Measurements from ENCODE around the gene CBFA2T3. TPM values are rescaled to one million over a fixed set of nuclear protein-coding genes. Genes with fewer than 3 reads are reported as not detected.

CBFA2T3 gene
- total and polyA plus RNA-seq, 2 of the 13 experiments (the other 11 are each of a cell fraction or from before 2014, with no cell fraction given): 0.05 TPM; not detected in 1

DNA sequence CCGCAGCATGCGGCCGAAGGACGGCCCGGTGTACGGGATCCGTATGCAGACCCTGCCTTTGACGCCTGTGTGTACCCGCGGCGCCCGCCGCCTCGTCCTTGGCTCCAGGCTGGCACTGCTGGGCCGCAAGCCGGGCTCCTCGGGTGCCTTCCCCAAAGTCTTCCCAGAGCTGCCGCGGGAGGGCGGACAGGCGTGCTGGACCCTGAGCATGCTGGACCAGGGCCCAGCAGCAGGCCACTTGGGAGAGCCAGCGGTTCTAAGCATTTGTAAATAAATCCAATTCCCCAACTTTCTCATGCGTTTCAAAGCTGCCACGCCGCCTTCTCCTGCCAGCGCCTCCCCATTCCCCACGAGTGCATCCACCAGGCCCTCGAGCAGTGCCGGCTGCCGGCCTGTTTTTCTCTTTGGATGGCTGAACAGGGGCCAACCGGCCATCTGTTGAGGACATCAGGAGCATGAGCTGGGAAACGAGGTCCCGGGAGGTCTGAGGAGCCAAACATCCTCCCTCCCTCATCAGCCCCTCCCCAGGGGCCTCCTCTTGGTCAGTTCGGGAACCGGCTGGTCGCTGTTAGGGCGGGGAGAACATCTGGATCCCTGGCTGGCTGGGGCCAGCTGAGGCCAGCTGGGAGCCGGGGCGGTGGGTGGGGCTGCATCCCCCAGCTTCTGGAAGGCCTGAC lies 90.0 kb downstream of the CBFA2T3 start:
- no peak overlapping the region for H3K27ac ChIP-seq (ENCODE audit: extremely low read length, insufficient read depth, low read length)
- no peak for TF ChIP-seq ZNF737 (CRISPR knock-in tag; IDR thresholded peaks at IDR 0.05; ENCODE audit: borderline replicate concordance)
- TF ChIP-seq RFX3 (CRISPR knock-in tag; IDR thresholded peaks at IDR 0.05): no peak
- TF ChIP-seq KDM2A (CRISPR knock-in tag; IDR thresholded peaks at IDR 0.05; ENCODE audit: borderline replicate concordance, low read depth): no peak
- 0 out of 2 replicates have a peak, but pooled peaks have one; percentile 16 for TF ChIP-seq HNRNPL (IDR thresholded peaks at IDR 0.05; ENCODE audit: low read depth, low read length)
- in situ Hi-C loops (cut with HindIII; ENCODE audit: extremely low pct_ligation_motif_present, low pct_unique_long_range_greater_than_20kb) (no loop called here), intact Hi-C loops (cut with micrococcal nuclease; ENCODE audit: unreplicated experiment) (no loop called here)
- H3K4me3 ChIP-seq (replicated peaks in 1 of 3; ENCODE audit: insufficient read depth in 1 of 3, low read depth in 2 of 3, low read length in 3 of 3): no peak overlapping the region
- peaks cover 38 to 94% of the 10 kb centered on the region in 2 experiments for H3K27me3 ChIP-seq (ENCODE audit: control insufficient read depth in 1 of 2, insufficient read depth in 2 of 2, low read length in 2 of 2)
- no peaks in the 10 kb centered on the region for H3K79me2 ChIP-seq (ENCODE audit: insufficient read depth, low read length)
- H3K4me2 ChIP-seq (ENCODE audit: low read depth, low read length): no peak overlapping the region
- 56% methylated on average over 26 of the region's 39 CpGs for WGBS (ENCODE audit: low lambda C conversion rate)
- no peak for FAIRE-seq
- H3K9ac ChIP-seq (ENCODE audit: insufficient read depth, low read depth, low read length): no peak overlapping the region
- no peaks in the 10 kb centered on the region for H3K9me3 ChIP-seq (ENCODE audit: low read length)
- H3K36me3 ChIP-seq (replicated peaks in 1 of 2; ENCODE audit: control insufficient read depth in 1 of 2, insufficient read depth in 2 of 2, low read length in 2 of 2): no peaks in the 10 kb centered on the region
- no peaks in the 10 kb centered on the region for H3K4me1 ChIP-seq (ENCODE audit: insufficient read depth, low read length)
- H4K20me1 ChIP-seq (ENCODE audit: insufficient read depth, low read length): peaks cover 14% of the 10 kb centered on the region; the same call in 1 of the 2 replicates
- peak; percentile 10; the same call in 1 of the 3 replicates for ATAC-seq
- DNase-seq (ENCODE audit: low spot score): no peak
- POLR2A ChIA-PET: no interaction called here
- CTCF ChIA-PET (ENCODE audit: low intra/inter-chr PET ratio, low total read pairs): no interaction called here
- H2AFZ ChIP-seq (ENCODE audit: low read length): no peak overlapping the region
- no TSS peak for BruUV-seq (replicated peaks)

DNA sequence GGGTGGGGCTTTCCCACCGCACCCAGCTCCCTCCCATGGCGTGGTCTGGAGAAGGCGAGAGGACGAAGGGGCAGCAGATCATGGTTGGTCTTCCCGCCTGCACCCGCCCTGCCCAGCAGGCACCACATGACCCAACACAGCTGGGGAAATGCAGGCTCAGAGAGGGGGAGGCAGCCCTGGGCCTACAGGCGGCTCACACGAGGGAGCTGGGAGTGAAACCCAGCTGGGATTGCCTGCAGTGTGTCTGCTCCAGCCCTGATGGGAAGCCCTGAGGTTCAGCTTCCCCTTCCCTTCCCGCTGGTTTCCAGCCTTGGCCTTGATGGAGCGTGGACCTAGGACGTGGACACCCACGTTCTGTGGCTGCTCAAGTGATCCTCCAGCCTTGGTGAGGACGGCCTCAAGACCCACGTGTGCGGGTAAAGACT lies 90.6 kb downstream of the CBFA2T3 start:
- no peaks in the 10 kb centered on the region for H3K36me3 ChIP-seq (replicated peaks in 1 of 2; ENCODE audit: control insufficient read depth in 1 of 2, insufficient read depth in 2 of 2, low read length in 2 of 2)
- POLR2A ChIA-PET: no interaction called here
- no peak for FAIRE-seq

More for the DNA sequence above, 90.6 kb downstream of the CBFA2T3 start:
- ATAC-seq (no peak), DNase-seq (ENCODE audit: low spot score) (no peak)
- Histone ChIP-seq H4K20me1 (ENCODE audit: insufficient read depth, low read length) (peaks cover 14% of the 10 kb centered on the region; the same call in 1 of the 2 replicates), H3K9me3 (ENCODE audit: low read length) (no peaks in the 10 kb centered on the region), H3K4me1 (ENCODE audit: insufficient read depth, low read length) (peaks cover 3% of the 10 kb centered on the region), H3K27me3 (ENCODE audit: control insufficient read depth in 1 of 2, insufficient read depth in 2 of 2, low read length in 2 of 2) (peaks cover 38 to 94% of the 10 kb centered on the region in 2 experiments), H2AFZ (ENCODE audit: low read length) (no peak overlapping the region), H3K9ac (ENCODE audit: insufficient read depth, low read depth, low read length) (no peak overlapping the region), H3K27ac (ENCODE audit: extremely low read length, insufficient read depth, low read length) (no peak overlapping the region), H3K4me3 (replicated peaks in 1 of 3; ENCODE audit: insufficient read depth in 1 of 3, low read depth in 2 of 3, low read length in 3 of 3) (no peak overlapping the region), H3K79me2 (ENCODE audit: insufficient read depth, low read length) (no peaks in the 10 kb centered on the region), H3K4me2 (ENCODE audit: low read depth, low read length) (no peak overlapping the region)
- in situ Hi-C loops (cut with HindIII; ENCODE audit: extremely low pct_ligation_motif_present, low pct_unique_long_range_greater_than_20kb) (no loop called here), intact Hi-C loops (cut with micrococcal nuclease; ENCODE audit: unreplicated experiment) (no loop called here)
- CTCF ChIA-PET (ENCODE audit: low intra/inter-chr PET ratio, low total read pairs): no interaction called here
- TF ChIP-seq MTF2 (CRISPR knock-in tag; IDR thresholded peaks at IDR 0.05; ENCODE audit: borderline replicate concordance) (no peak), PITX1 (CRISPR knock-in tag; IDR thresholded peaks at IDR 0.05) (no peak), ZNF556 (CRISPR knock-in tag; IDR thresholded peaks at IDR 0.05; ENCODE audit: borderline replicate concordance) (no peak), ZNF878 (CRISPR knock-in tag; IDR thresholded peaks at IDR 0.05) (no peak), SMAD9 (CRISPR knock-in tag; IDR thresholded peaks at IDR 0.05) (no peak), HOXA9 (CRISPR knock-in tag; IDR thresholded peaks at IDR 0.05; ENCODE audit: borderline replicate concordance) (no peak), SATB2 (CRISPR knock-in tag; IDR thresholded peaks at IDR 0.05) (no peak), POLR2AphosphoS5 (IDR thresholded peaks at IDR 0.05; ENCODE audit: low read depth, low read length) (no peak)
- TF ChIP-seq, protein P1, sequence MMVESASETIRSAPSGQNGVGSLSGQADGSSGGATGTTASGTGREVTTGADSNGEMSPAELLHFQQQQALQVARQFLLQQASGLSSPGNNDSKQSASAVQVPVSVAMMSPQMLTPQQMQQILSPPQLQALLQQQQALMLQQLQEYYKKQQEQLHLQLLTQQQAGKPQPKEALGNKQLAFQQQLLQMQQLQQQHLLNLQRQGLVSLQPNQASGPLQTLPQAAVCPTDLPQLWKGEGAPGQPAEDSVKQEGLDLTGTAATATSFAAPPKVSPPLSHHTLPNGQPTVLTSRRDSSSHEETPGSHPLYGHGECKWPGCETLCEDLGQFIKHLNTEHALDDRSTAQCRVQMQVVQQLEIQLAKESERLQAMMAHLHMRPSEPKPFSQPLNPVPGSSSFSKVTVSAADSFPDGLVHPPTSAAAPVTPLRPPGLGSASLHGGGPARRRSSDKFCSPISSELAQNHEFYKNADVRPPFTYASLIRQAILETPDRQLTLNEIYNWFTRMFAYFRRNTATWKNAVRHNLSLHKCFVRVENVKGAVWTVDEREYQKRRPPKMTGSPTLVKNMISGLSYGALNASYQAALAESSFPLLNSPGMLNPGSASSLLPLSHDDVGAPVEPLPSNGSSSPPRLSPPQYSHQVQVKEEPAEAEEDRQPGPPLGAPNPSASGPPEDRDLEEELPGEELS (CRISPR knock-in tag; IDR thresholded peaks at IDR 0.05): no peak
- 59% methylated on average over 10 of the region's 15 CpGs for WGBS (ENCODE audit: low lambda C conversion rate)
- BruUV-seq (replicated peaks): no TSS peak

Data from HepG2 (cell line).